ENCODE data around the gene SNX27.

SNX27 gene

DNA sequence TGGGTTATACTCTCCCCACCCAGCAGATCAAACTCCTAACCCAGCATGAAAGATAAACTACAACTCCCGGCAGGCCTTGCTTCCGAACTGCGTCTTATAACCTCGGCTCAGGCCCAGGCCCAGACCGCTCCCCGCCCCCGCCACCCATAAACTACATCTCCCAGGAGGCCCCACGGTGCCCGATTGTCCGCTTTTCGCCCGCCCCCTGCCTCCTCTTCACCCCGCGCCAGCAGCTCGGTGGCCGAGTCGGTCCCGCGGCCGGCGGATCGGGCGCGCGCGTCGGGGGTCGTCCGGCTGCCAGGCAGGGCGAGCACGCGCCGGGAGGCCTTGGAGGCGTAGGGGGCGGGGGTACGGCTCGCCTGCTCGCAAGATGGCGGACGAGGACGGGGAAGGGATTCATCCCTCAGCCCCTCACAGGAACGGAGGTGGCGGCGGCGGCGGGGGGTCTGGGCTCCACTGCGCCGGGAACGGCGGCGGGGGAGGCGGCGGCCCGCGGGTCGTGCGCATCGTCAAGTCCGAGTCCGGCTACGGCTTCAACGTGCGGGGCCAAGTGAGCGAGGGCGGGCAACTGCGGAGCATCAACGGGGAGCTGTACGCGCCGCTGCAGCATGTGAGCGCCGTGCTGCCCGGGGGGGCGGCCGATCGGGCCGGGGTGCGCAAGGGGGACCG is at the start of gene SNX27:
TSS of gene SNX27 (plus strand) at position 219 of the 669 bp plus-strand sequence. CDS start at position 371, 152 bp downstream.
- no peaks in the 10 kb centered on the region for H3K9me3 ChIP-seq (ENCODE audit: control insufficient read depth in 1 of 2, low read length in 2 of 2)
- no peaks in the 10 kb centered on the region for H3K36me3 ChIP-seq (ENCODE audit: control insufficient read depth in 1 of 2, insufficient read depth in 2 of 2, low read length in 2 of 2)
- H3K4me1 ChIP-seq (ENCODE audit: control insufficient read depth in 1 of 2, insufficient read depth in 2 of 2, low read length in 2 of 2), result peaks cover 0 to 25% of the 10 kb centered on the region in 2 donors
- no peaks in the 10 kb centered on the region for H3K27me3 ChIP-seq (ENCODE audit: low read depth, low read length)
- peak within 1 kb of the TSS; percentile 79 for H3K27ac ChIP-seq (ENCODE audit: low read length)
- peak within 1 kb of the TSS; percentile 92 to 95 for H3K4me3 ChIP-seq (ENCODE audit: low read depth in 1 of 2, low read length in 2 of 2)

DNA sequence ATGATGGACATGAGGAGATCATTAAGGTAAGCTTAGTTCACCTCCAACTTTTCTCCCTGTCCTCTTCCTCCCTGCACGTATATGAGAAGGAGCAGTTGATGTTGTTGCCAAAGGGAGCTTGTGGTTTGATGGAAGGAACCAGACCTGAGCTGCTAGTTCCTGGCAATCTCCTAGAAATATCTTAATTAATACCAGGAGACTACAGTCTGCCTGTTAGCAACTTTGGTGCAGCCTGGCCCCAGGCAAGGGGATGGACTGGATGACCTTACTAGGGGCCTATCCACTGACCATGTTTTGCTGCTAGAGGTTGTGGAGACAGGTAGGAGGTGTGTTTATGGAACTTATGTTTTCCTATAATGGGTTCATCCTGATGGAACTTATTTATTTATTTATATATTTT is 49.2 kb upstream of the SNX27 start:
- Histone ChIP-seq H3K36me3 (ENCODE audit: control insufficient read depth in 1 of 2, insufficient read depth in 2 of 2, low read length in 2 of 2) (peaks cover 3 to 20% of the 10 kb centered on the region in 2 donors), H3K4me3 (ENCODE audit: low read depth in 1 of 2, low read length in 2 of 2) (no peak overlapping the region), H3K27ac (ENCODE audit: low read length) (no peak overlapping the region), H3K27me3 (ENCODE audit: low read depth, low read length) (no peaks in the 10 kb centered on the region), H3K9me3 (ENCODE audit: control insufficient read depth in 1 of 2, low read length in 2 of 2) (no peaks in the 10 kb centered on the region), H3K4me1 (ENCODE audit: control insufficient read depth in 1 of 2, insufficient read depth in 2 of 2, low read length in 2 of 2) (no peaks in the 10 kb centered on the region)

DNA sequence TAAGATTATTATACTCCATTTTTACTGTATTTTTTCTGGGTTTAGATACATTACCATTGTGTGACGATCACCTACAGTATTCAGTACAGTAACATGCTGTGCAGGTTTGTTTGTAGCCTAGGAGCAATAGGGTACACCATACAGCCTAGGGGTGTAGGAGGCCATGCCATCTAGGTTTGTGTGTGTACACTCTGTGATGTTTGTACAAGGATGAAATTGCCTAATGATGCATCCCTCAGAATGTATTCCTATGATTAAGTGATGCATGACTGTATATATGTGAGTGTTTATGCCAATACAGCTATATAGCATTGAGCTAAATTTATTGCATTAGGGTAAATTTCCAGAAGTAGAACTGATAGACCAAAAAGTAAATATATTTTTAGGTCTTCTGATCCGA is 48.5 kb upstream of the SNX27 start:
- no peaks in the 10 kb centered on the region for H3K4me1 ChIP-seq (ENCODE audit: control insufficient read depth in 1 of 2, insufficient read depth in 2 of 2, low read length in 2 of 2)
- H3K36me3 ChIP-seq (ENCODE audit: control insufficient read depth in 1 of 2, insufficient read depth in 2 of 2, low read length in 2 of 2), result peaks cover 3 to 19% of the 10 kb centered on the region in 2 donors
- no peaks in the 10 kb centered on the region for H3K27me3 ChIP-seq (ENCODE audit: low read depth, low read length)
- no peak overlapping the region for H3K27ac ChIP-seq (ENCODE audit: low read length)
- no peaks in the 10 kb centered on the region for H3K9me3 ChIP-seq (ENCODE audit: control insufficient read depth in 1 of 2, low read length in 2 of 2)
- H3K4me3 ChIP-seq (ENCODE audit: low read depth in 1 of 2, low read length in 2 of 2), result no peak overlapping the region

DNA sequence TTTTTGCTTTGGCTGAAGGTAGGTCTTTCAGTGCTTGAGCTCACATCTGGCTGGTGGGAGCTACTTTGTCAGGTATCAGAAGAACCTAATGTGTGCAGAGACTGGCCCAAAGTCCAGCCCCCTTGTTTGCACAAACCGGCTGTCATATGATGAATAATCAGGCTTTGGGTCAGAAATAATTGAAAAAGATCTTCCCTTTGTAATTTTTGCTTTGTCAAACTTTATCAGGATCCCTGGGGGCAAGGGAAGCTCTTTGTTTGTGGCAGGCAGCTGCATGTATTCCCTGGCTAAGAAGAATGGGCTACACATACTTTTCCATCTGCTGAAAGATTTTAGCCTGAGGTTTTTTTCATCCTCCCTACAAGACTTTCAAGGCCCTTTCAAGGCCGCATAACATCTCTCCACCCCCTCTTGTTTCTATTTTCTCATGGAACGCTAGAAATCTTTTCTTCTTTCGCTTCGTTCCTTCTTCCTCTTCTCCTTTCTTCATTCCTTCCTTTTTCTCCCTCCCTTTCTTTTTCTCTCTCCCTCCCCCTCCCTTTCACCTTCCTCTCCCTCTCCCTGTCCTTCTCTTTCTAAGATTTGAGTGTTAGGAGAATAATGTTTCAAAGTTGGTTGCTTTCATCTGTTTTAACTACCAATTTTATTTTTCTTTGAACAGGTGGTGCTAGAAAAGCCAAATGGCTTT is 46.2 kb upstream of the SNX27 start:
- Histone ChIP-seq H3K4me1 (ENCODE audit: control insufficient read depth in 1 of 2, insufficient read depth in 2 of 2, low read length in 2 of 2) (no peaks in the 10 kb centered on the region), H3K27ac (ENCODE audit: low read length) (no peak overlapping the region), H3K4me3 (ENCODE audit: low read depth in 1 of 2, low read length in 2 of 2) (no peak overlapping the region), H3K36me3 (ENCODE audit: control insufficient read depth in 1 of 2, insufficient read depth in 2 of 2, low read length in 2 of 2) (peaks cover 3 to 39% of the 10 kb centered on the region in 2 donors), H3K9me3 (ENCODE audit: control insufficient read depth in 1 of 2, low read length in 2 of 2) (no peaks in the 10 kb centered on the region), H3K27me3 (ENCODE audit: low read depth, low read length) (no peaks in the 10 kb centered on the region)

DNA sequence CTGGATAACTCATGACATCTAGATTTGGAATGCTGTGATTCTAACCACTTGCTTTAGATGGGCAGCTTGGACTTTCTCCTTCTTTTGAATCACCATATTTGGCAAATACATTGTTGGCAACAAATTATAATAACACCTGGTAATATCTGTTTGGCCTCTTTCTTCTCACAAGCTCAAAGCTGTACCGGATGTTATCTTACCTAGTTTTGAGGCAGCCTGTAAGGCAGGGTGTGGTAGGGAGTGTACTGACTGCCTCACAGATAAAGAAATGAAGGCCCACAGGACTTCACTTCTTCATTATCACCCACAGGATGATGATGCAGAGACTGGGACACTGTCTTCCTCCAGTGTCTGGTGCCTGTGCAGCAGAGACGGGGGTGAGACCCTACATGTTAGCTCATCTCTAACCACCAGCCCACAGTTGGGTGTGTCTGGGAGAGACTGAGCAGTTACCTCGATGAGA is 43.2 kb upstream of the SNX27 start:
- no peaks in the 10 kb centered on the region for H3K4me1 ChIP-seq (ENCODE audit: control insufficient read depth in 1 of 2, insufficient read depth in 2 of 2, low read length in 2 of 2)
- no peak overlapping the region for H3K27ac ChIP-seq (ENCODE audit: low read length)
- H3K4me3 ChIP-seq (ENCODE audit: low read depth in 1 of 2, low read length in 2 of 2), result no peak overlapping the region
- H3K27me3 ChIP-seq (ENCODE audit: low read depth, low read length), result no peaks in the 10 kb centered on the region
- H3K9me3 ChIP-seq (ENCODE audit: control insufficient read depth in 1 of 2, low read length in 2 of 2), result no peaks in the 10 kb centered on the region
- peaks cover 10 to 41% of the 10 kb centered on the region in 2 donors for H3K36me3 ChIP-seq (ENCODE audit: control insufficient read depth in 1 of 2, insufficient read depth in 2 of 2, low read length in 2 of 2)

DNA sequence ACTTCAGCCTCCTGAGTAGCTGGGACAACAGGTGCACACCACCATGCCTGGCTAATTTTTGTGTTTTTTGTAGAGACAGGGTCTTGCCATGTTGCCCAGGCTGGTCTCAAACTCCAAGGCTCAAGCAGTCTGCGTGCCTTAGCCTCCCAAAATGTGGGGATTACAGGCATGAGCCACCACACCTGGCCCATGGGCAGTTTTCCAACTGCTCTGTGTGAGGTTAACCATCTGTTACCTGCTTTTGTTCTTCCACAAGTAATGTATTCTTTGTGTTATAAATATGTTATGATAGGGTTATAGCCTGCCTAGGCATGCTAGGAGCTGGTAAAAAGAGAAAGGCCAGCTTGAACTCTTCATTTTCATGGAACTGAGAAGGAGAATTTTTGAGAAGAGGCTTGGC is 41.0 kb upstream of the SNX27 start:
- Histone ChIP-seq H3K4me3 (ENCODE audit: low read depth in 1 of 2, low read length in 2 of 2) (no peak overlapping the region), H3K27ac (ENCODE audit: low read length) (no peak overlapping the region), H3K9me3 (ENCODE audit: control insufficient read depth in 1 of 2, low read length in 2 of 2) (no peaks in the 10 kb centered on the region), H3K4me1 (ENCODE audit: control insufficient read depth in 1 of 2, insufficient read depth in 2 of 2, low read length in 2 of 2) (no peaks in the 10 kb centered on the region), H3K27me3 (ENCODE audit: low read depth, low read length) (no peaks in the 10 kb centered on the region), H3K36me3 (ENCODE audit: control insufficient read depth in 1 of 2, insufficient read depth in 2 of 2, low read length in 2 of 2) (peaks cover 7 to 33% of the 10 kb centered on the region in 2 donors)

DNA sequence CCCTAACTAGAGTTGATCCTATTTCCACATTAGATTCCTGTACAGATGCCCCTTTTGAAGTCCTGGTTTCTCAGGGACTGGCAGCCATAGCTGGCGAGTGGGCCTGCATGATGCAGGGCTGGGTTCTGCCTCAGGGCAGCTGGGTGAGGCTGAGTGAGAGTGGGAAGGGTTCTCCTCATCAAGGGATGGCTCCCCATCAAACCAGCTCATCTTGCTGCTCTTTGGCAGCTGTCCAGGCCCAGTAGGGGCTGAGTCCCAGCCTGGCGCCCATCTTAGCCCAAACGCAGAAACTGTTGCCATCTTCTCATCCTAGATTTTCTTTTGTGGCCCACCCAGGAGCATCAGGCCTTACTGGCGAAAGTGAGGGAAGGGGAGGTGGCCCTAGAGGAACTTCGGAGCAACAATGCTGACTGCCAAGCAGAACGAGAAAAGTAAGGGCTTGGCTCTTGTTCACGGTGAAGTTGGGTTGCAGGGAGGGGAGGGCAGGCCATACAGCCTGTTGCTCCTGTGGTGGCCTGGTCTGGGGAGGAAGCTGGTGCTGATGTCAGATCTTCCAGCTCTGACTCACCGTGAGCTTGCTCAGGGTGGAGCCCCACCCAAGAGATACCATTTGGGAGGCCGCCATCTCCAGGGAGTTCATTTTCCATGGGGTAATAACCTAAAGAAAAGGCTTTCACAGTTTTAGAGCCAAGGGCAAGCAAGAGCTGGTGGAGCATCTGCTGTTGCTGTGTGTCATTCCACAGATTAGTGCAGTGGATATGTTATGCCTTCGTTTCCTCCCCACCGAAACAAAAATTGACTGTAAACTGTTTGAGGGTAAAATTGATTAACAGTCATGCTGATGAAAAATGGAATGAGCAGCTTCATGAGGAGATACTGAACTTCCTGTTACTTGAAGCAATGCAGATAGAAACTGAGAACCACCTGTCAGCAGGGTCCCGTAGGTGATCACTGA is 37.0 kb upstream of the SNX27 start:
- Histone ChIP-seq H3K27ac (ENCODE audit: low read length) (no peak overlapping the region), H3K36me3 (ENCODE audit: control insufficient read depth in 1 of 2, insufficient read depth in 2 of 2, low read length in 2 of 2) (peaks cover 13 to 43% of the 10 kb centered on the region in 2 donors), H3K27me3 (ENCODE audit: low read depth, low read length) (no peaks in the 10 kb centered on the region), H3K9me3 (ENCODE audit: control insufficient read depth in 1 of 2, low read length in 2 of 2) (no peaks in the 10 kb centered on the region), H3K4me1 (ENCODE audit: control insufficient read depth in 1 of 2, insufficient read depth in 2 of 2, low read length in 2 of 2) (no peaks in the 10 kb centered on the region), H3K4me3 (ENCODE audit: low read depth in 1 of 2, low read length in 2 of 2) (no peak overlapping the region)

DNA sequence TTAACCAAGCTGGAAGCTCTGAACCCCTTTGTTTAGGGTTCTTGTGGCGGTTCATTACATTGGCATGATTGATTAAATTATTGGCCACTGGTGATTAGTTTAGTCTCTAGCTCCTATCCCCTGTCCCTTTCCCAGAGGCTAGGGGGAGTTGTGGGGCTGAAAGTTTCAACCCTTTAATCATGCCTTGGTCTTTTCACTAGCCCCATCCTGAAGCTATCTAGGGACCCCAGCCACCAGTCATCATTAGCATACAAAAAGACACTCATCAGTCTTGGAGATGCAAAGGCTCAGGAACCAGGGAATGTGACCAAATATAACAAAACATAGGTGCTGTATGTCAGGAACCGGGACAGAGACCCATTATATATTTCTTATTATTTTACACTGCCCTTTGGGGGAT is 34.7 kb upstream of the SNX27 start:
- no peaks in the 10 kb centered on the region for H3K4me1 ChIP-seq (ENCODE audit: control insufficient read depth in 1 of 2, insufficient read depth in 2 of 2, low read length in 2 of 2)
- no peak overlapping the region for H3K4me3 ChIP-seq (ENCODE audit: low read depth in 1 of 2, low read length in 2 of 2)
- no peaks in the 10 kb centered on the region for H3K9me3 ChIP-seq (ENCODE audit: control insufficient read depth in 1 of 2, low read length in 2 of 2)
- H3K27me3 ChIP-seq (ENCODE audit: low read depth, low read length), result no peaks in the 10 kb centered on the region
- no peak overlapping the region for H3K27ac ChIP-seq (ENCODE audit: low read length)
- peaks cover 22 to 44% of the 10 kb centered on the region in 2 donors for H3K36me3 ChIP-seq (ENCODE audit: control insufficient read depth in 1 of 2, insufficient read depth in 2 of 2, low read length in 2 of 2)

DNA sequence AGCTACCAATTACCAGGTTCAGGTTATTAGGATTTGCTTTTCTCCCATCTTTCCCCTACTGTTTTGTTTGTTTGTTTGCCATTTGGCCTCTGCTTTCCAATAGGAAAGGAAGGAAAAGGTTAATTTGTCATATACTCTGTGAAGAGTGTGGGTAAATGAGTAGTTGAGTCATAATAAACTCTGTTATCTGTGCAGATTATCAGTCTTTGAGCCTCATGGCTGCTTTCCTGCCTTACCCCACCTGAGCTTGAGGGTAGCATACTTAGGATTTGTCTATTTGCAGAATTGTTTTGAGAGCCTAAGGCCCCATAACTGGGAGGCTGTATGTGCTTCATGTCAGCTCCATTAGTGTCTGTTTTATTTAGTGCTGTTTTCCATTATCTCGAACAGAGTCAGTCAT is 32.9 kb upstream of the SNX27 start:
- H3K4me1 ChIP-seq (ENCODE audit: control insufficient read depth in 1 of 2, insufficient read depth in 2 of 2, low read length in 2 of 2), result peaks cover 0 to 4% of the 10 kb centered on the region in 2 donors
- H3K4me3 ChIP-seq (ENCODE audit: low read depth in 1 of 2, low read length in 2 of 2), result no peak overlapping the region
- H3K27me3 ChIP-seq (ENCODE audit: low read depth, low read length), result no peaks in the 10 kb centered on the region
- peaks cover 23 to 45% of the 10 kb centered on the region in 2 donors for H3K36me3 ChIP-seq (ENCODE audit: control insufficient read depth in 1 of 2, insufficient read depth in 2 of 2, low read length in 2 of 2)
- H3K27ac ChIP-seq (ENCODE audit: low read length), result no peak overlapping the region
- H3K9me3 ChIP-seq (ENCODE audit: control insufficient read depth in 1 of 2, low read length in 2 of 2), result no peaks in the 10 kb centered on the region

DNA sequence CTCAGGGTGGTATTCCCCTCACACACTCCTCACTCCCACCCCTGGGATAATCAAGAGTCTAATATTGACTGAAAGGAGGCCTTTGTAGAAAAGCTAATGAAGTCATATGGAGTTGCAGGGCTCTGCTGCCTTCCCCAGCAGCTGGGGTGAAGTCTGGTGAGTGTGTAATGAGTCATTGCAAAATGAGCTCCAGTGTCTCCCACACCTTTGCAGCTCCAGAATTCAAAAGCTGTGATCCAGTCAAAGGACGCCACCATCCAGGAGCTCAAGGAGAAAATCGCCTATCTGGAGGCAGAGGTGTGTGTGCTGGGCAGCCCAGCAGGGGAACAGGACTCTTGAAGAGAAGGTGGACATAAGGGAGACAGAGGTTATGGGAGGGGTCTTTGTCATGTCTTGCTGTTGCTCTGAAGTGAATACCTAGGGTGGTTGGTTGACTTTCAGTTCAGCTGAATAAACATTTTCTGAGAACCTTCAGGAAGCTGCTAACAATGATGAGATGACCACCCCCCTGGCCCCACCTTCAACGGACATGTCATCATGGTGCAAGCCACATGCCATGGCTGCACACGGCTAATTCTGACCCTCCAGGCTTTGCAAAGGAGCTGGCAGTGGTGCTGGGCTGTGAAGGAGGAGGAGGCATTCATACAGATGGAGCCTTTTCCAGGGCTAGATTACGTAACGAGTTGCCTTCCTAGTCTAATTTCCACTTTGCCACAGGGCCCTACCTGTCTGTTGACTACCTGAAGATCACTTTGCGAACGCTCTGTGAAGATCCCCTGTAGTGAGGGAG is 32.2 kb upstream of the SNX27 start:
- peaks cover 0 to 5% of the 10 kb centered on the region in 2 donors for H3K4me1 ChIP-seq (ENCODE audit: control insufficient read depth in 1 of 2, insufficient read depth in 2 of 2, low read length in 2 of 2)
- no peak overlapping the region for H3K4me3 ChIP-seq (ENCODE audit: low read depth in 1 of 2, low read length in 2 of 2)
- H3K36me3 ChIP-seq (ENCODE audit: control insufficient read depth in 1 of 2, insufficient read depth in 2 of 2, low read length in 2 of 2), result peaks cover 23 to 40% of the 10 kb centered on the region in 2 donors
- no peak overlapping the region for H3K27ac ChIP-seq (ENCODE audit: low read length)
- H3K9me3 ChIP-seq (ENCODE audit: control insufficient read depth in 1 of 2, low read length in 2 of 2), result no peaks in the 10 kb centered on the region
- no peaks in the 10 kb centered on the region for H3K27me3 ChIP-seq (ENCODE audit: low read depth, low read length)
